Fibroblast of villous mesenchyme (primary cell): ENCODE measurements around the gene SPRN. TPM values are rescaled to one million over a fixed set of nuclear protein-coding genes. Genes with fewer than 3 reads are reported as not detected.
"Not testable (repeated sequence)": the region's sequence is repeated elsewhere in the genome, so short reads cannot be mapped to it uniquely, and the experiment has no call there.

Source experiments
- DNase-seq: peaks from one replicate; pipeline ENCODE4 v3.0.0-alpha.2; 2010; ENCODE audit warnings: low read depth
- H3K4me3 ChIP-seq: 2 replicates; pipeline ENCODE4 v1.5.1; 2011; ENCODE audit warnings: low read depth, mild to moderate bottlenecking, low read length
- total RNA-seq: library from RNA; depleted of rRNA; stranded (reverse); fragments of >200 nt; gene quantifications from 2 replicates; pipeline ENCODE4 v1.2.3, GENCODE V29; 2012
- TF ChIP-seq, protein P1 (sequence below): IDR thresholded peaks from 2 replicates; pipeline ENCODE4 v1.5.1; 2012; ENCODE audit warnings: low read depth, mild to moderate bottlenecking, low read length; ENCODE audit not compliant: insufficient read depth

SPRN gene
- total RNA-seq, 1 donor: 0.43 TPM

DNA sequence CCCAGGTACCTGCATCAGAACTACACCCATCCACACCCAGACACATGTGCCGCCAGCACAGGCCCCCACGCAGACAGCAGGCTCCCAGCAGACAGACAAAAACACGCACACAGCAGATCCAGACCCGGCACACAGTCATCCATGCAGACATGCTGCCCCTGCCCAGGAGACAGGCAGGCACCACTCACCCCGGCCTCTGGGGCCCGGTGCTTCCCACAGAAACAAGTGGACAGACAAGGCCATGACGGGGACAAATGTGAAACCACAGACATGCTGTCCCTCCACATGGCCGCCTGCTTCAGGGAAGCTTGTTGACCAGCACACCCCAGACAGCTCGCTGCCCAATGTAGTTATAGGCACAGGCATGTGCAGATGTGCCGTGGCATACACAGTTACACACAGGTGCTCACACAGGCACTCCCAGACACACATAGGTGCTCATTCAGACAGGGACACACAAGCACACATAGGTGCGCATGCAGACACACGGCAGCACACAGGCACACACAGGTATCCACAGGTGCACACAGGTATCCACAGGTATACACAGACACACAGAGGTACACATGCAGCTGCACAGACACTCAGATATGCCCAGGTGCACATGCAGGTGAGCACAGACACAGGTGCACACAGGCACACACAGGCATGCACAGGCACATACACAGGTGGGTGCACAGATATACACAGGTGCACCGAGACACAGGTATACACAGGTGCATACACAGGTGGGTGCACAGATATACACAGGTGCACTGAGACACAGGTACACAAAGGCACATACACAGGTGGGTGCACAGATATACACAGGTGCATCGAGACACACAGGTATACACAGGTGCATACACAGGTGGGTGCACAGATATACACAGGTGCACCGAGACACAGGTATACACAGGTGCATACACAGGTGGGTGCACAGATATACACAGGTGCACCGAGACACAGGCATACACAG is 18.8 kb upstream of the SPRN start:
- DNase-seq: no peak
- TF ChIP-seq, protein P1, sequence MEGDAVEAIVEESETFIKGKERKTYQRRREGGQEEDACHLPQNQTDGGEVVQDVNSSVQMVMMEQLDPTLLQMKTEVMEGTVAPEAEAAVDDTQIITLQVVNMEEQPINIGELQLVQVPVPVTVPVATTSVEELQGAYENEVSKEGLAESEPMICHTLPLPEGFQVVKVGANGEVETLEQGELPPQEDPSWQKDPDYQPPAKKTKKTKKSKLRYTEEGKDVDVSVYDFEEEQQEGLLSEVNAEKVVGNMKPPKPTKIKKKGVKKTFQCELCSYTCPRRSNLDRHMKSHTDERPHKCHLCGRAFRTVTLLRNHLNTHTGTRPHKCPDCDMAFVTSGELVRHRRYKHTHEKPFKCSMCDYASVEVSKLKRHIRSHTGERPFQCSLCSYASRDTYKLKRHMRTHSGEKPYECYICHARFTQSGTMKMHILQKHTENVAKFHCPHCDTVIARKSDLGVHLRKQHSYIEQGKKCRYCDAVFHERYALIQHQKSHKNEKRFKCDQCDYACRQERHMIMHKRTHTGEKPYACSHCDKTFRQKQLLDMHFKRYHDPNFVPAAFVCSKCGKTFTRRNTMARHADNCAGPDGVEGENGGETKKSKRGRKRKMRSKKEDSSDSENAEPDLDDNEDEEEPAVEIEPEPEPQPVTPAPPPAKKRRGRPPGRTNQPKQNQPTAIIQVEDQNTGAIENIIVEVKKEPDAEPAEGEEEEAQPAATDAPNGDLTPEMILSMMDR: no peak
- H3K4me3 ChIP-seq: no peak overlapping the region

DNA sequence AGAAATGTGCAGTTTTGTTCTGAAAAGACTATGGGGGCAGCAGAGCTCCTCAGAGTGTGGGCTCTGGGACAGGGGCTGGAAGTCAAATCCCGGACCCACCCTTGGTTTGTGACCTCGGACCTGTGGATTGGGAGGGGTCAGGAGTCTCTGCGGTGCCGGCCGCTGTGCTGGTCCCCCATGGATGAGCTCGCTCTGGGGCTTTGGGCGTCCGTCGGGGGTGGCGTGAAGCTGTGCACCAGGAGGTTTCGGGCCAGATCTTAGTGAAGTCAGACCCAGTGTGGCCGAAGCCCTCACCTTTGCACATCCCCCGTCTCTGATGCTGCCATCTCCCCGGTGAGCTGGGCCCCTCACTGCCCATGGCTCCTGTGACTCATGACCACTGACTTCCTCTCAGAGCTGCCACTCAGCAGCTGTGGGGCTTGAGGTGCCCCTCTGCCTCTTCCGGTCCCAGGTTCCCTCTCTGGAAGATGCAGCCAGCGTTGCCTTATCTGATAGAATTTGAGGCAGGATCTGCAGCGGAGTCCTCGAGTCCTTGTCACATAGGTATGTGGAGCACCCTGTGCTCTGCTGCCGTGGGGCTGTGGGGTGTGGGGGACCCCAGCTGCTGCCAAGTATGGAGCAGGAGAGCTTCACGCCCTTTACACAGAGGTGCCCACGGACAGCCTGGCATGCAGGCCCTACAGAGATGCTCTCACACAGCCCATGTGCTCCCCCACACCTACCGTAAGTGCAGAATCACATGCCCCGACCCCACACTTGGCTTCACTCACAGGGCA is 18.0 kb upstream of the SPRN start:
- no peak overlapping the region for H3K4me3 ChIP-seq

DNA sequence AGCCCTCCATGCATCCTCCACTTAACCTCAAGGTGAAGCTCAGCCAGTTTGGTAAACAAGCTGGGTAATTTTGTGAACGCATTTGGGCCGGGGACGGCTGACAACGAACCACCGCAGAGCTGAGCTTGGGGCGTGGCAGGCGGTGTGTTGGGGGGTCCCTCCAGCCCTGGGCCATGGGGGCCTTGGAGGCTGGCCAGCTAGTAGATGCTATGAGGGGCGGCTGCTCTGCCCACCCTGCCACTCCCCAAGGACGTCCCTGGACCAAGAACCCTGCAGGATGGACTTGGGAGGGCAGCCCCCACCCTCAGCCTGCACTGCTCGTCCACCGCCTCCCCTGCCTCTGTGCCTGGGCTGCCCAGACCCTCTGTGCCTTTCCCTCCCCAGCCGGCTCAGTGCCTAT is 17.4 kb upstream of the SPRN start:
- TF ChIP-seq, protein P1: no peak
- DNase-seq: no peak
- H3K4me3 ChIP-seq: no peak overlapping the region

More for the DNA sequence above, 18.0 kb upstream of the SPRN start:
- no peak for DNase-seq
- TF ChIP-seq, protein P1: no peak

DNA sequence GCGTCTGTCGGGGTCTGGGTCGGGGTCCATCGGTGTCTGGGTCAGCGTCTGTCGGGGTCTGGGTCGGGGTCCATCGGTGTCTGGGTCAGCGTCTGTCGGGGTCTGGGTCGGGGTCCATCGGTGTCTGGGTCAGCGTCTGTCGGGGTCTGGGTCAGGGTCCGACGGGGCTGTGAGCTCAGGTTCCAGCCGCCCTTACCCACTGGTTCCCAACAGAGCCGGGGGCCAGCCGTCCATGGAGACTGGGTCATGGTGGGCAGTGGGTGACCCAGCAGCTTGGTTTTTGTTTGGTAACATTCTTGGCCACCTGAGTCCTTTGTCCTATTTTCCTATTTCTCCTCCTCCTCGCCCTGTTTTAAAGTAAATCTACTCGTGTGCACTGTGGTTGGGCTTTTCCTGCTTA is 16.9 kb upstream of the SPRN start:
- DNase-seq, H3K4me3 ChIP-seq: not testable (repeated sequence)

DNA sequence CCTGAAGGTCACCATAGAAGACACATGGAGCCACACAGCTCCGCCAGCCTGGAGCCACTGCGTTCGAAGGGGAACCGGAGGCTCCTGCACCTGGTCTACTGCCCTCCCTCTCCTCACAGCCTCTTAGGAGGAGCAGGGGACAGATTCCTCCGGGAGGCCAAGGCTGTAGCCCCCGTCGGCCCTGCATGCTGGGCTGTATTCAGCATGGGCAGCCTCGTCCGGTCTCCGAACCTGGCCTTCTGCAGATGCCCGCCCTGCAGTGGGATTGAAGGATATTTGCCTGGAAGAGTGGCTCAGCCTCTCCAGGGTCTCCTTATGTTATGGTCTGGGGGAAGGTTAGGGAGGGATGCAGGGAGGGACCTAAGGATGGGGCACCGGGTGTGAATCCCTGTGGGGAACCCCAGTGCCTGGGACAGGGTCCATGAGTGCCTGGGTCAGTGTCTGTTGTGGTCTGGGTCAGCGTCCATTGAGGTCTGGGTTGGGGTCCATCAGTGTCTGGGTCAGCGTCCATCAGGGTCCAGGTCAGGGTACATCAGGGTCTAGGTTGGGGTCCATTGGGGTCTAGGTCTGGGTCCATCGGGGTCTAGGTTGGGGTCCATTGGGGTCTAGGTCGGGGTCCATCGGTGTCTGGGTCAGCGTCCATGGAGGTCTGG is 16.3 kb upstream of the SPRN start:
- DNase-seq: no peak
- TF ChIP-seq, protein P1: no peak

DNA sequence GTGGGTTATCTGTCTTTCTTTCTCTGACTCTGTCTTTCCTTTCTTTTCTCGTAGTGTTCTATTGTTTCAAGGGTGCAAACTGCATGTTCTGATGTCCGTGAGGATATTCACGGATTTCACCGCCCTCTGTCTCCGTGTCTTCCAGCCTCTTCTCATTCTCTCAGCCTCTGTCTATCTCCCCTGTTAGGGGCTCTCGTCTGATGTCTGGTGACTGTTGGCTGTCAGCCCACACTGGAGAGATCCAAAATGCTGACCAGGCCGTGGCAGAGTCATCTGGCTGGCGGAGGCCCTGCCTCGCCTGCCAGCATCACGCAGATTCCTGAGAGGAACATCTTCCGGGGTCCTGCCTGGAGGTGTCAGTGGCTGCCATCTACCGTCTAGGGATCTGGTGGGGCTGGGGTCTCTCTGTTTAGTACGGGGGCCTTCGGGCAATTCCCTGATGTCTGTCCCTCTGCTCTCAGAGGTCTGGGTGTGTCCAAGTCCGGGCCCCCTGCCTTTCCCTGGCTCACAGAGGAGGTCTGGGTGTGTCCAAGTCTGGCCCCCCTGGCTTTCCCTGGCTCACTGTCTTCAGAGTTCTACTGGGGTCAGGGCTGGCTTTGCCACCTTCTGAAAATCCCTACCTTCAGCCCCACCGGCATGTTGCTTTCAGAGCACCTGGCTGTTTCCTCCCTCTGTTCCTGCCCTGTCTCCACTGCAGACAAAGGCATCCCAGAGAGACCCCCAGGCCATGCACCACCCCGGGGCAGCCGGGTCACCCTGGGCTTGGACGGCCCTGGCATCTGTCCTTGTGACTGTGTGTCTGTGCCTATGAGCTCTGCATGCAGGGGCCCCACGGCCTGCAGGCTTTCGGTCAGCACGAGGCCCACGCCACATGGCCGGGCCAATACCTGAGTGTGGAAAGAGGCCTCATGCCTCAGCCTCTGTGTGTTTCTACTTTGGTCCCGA is 15.4 kb upstream of the SPRN start:
- no peak for DNase-seq
- TF ChIP-seq, protein P1: no peak
- no peak overlapping the region for H3K4me3 ChIP-seq

More for the DNA sequence above, 16.3 kb upstream of the SPRN start:
- H3K4me3 ChIP-seq: no peak overlapping the region
